ENCODE measurements around the gene BEGAIN. TPM values are rescaled to one million over a fixed set of nuclear protein-coding genes. Genes with fewer than 3 reads are reported as not detected.

Gene BEGAIN
- total RNA-seq, 1 experiment from 2014 or later: 0.54 TPM

- Mint-ChIP-seq H3K36me3 (ENCODE audit: insufficient read depth, unreplicated experiment) (no peaks in the 10 kb centered on the region), H3K4me1 (ENCODE audit: low read depth, unreplicated experiment) (no peaks in the 10 kb centered on the region), H3K9me3 (ENCODE audit: unreplicated experiment) (no peaks in the 10 kb centered on the region), H3K27ac (ENCODE audit: unreplicated experiment) (no peak overlapping the region), H3K27me3 (ENCODE audit: insufficient read depth, unreplicated experiment) (peaks cover 4% of the 10 kb centered on the region), H3K4me3 (ENCODE audit: unreplicated experiment) (no peak overlapping the region)
- no peak for DNase-seq
- Histone ChIP-seq H3K9me3 (no peaks in the 10 kb centered on the region), H3K4me1 (no peaks in the 10 kb centered on the region), H3K36me3 (ENCODE audit: control insufficient read depth, insufficient read depth, low read length) (no peaks in the 10 kb centered on the region), H3K4me3 (ENCODE audit: low read depth, low read length) (no peak overlapping the region), H3K27me3 (replicated peaks; ENCODE audit: control insufficient read depth, insufficient read depth, low read length) (no peaks in the 10 kb centered on the region)
- ChIA-PET CTCF (no interaction called here), POLR2A (no interaction called here)
- no TSS peak for BruUV-seq (replicated peaks)
- TF ChIP-seq CTCF (IDR thresholded peaks at IDR 0.05; ENCODE audit: insufficient read depth in 1 of 2, low read depth in 1 of 2, low read length in 1 of 2, severe bottlenecking in 1 of 2, unreplicated experiment in 1 of 2): no peak
- intact Hi-C loops (cut with micrococcal nuclease; ENCODE audit: unreplicated experiment): no loop called here
Observed at GRCh38 chr14:100576091-100577085, 10.8 kb downstream of the BEGAIN start.

GRCh38 chr14:100575266-100575995 lies 11.8 kb downstream of the BEGAIN start:
- Histone ChIP-seq H3K4me3 (ENCODE audit: low read depth, low read length) (no peak overlapping the region), H3K36me3 (ENCODE audit: control insufficient read depth, insufficient read depth, low read length) (no peaks in the 10 kb centered on the region), H3K4me1 (no peaks in the 10 kb centered on the region), H3K27me3 (replicated peaks; ENCODE audit: control insufficient read depth, insufficient read depth, low read length) (no peaks in the 10 kb centered on the region), H3K9me3 (no peaks in the 10 kb centered on the region)
- Mint-ChIP-seq H3K4me3 (ENCODE audit: unreplicated experiment) (no peak overlapping the region), H3K36me3 (ENCODE audit: insufficient read depth, unreplicated experiment) (no peaks in the 10 kb centered on the region), H3K9me3 (ENCODE audit: unreplicated experiment) (no peaks in the 10 kb centered on the region), H3K4me1 (ENCODE audit: low read depth, unreplicated experiment) (no peaks in the 10 kb centered on the region), H3K27ac (ENCODE audit: unreplicated experiment) (no peak overlapping the region), H3K27me3 (ENCODE audit: insufficient read depth, unreplicated experiment) (peaks cover 8% of the 10 kb centered on the region)
- BruUV-seq (replicated peaks): no TSS peak
- TF ChIP-seq CTCF (IDR thresholded peaks at IDR 0.05; ENCODE audit: insufficient read depth in 1 of 2, low read depth in 1 of 2, low read length in 1 of 2, severe bottlenecking in 1 of 2, unreplicated experiment in 1 of 2): no peak
- ChIA-PET CTCF (no interaction called here), POLR2A (no interaction called here)
- no peak for DNase-seq
- intact Hi-C loops (cut with micrococcal nuclease; ENCODE audit: unreplicated experiment): no loop called here

GRCh38 chr14:100574642-100575031 lies 12.6 kb downstream of the BEGAIN start:
- ChIA-PET POLR2A (interaction anchor here (0.6 kb wide), 1 partner anchor 104 kb away, joined by 4 read pairs; no protein-coding TSS in a partner anchor), CTCF (no interaction called here)
- H3K4me1 ChIP-seq: no peaks in the 10 kb centered on the region
- H3K36me3 ChIP-seq (ENCODE audit: control insufficient read depth, insufficient read depth, low read length): no peaks in the 10 kb centered on the region
- Mint-ChIP-seq H3K9me3 (ENCODE audit: unreplicated experiment) (no peaks in the 10 kb centered on the region), H3K36me3 (ENCODE audit: insufficient read depth, unreplicated experiment) (no peaks in the 10 kb centered on the region), H3K4me3 (ENCODE audit: unreplicated experiment) (no peak overlapping the region), H3K27me3 (ENCODE audit: insufficient read depth, unreplicated experiment) (peaks cover 8% of the 10 kb centered on the region), H3K4me1 (ENCODE audit: low read depth, unreplicated experiment) (no peaks in the 10 kb centered on the region), H3K27ac (ENCODE audit: unreplicated experiment) (no peak overlapping the region)
- no peak overlapping the region for H3K4me3 ChIP-seq (ENCODE audit: low read depth, low read length)
- intact Hi-C loops (cut with micrococcal nuclease; ENCODE audit: unreplicated experiment): no loop called here
- no peaks in the 10 kb centered on the region for H3K9me3 ChIP-seq
- TF ChIP-seq CTCF (IDR thresholded peaks at IDR 0.05; ENCODE audit: insufficient read depth in 1 of 2, low read depth in 1 of 2, low read length in 1 of 2, severe bottlenecking in 1 of 2, unreplicated experiment in 1 of 2): no peak
- BruUV-seq (replicated peaks): no TSS peak
- DNase-seq: no peak
- H3K27me3 ChIP-seq (replicated peaks; ENCODE audit: control insufficient read depth, insufficient read depth, low read length): no peaks in the 10 kb centered on the region
